ENCODE measurements around the gene LRP8.

LRP8 gene

DNA sequence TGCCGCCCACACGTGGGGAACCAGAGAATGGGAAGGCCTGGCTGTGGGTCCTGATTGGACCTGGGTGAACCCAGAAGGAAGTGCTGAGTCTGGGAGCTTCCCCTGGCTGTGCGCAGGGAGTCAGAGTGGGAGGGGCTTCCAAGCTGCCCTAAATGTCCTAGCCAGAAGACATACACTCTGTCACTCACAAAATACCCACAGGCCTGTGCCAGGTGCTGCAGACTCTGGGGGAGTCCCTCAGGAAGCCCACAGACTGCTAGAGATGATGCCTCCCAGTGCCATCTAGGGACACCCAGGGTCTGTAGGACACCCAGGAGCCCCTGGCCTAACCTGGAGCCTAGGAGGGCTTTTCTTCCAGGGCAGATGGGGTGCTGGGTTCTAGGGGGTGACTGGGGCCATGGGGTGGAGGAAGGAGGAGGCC lies 33.7 kb upstream of the LRP8 start:
- in situ Hi-C loops (cut with MboI; ENCODE audit: low sequenced_read_pairs): no loop called here

DNA sequence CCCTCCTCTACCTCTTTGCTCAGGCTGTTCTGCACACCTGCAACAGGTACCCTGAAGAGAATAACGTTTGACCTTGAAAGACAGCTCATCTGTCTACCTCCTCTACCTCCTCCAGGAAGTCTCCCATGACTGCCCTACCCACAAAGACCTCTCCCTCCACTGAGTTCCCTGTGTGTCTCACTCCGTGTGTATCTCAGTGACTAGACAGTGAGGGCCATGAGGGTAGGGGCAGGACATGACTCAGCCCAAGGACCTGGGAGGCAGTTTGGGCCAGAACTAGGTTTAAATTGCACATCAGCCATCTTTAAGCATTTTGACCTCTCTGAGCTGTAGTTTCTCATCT lies 32.0 kb upstream of the LRP8 start:
- in situ Hi-C loops (cut with MboI; ENCODE audit: low sequenced_read_pairs): no loop called here

DNA sequence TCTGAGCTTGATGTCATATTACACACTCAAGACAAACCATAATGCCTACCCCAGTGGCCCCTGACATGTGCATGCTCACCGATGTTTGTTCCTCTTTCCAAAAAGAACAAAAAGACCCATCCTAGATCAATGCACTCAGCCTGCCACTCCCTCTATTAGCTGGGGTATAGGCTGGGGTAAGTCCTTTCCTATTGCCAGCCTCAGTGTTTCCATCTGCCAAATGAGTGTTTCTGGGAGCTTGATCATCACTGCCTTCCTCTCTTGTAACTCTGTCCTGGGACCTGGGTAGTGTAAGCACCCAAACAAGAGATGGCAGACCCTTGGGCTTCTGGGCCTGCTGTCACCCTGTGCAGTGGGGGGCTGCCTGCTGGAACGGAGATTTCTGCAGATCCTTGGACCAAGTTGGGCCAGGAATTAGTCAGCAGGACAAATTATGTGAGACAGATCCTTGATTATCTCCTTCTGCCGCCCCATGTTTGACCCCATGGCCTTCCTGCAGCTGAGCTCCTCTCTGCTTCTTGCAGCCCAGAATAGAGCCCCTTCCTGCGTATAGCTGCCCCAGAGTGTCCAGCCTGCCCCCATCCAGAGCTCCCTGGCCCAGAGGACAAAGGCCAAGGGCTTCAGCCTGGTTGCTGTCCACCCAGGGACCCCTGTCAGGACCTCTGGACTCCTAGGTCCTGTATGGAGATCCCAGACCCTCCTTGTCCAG lies 31.5 kb upstream of the LRP8 start:
- in situ Hi-C loops (cut with MboI; ENCODE audit: low sequenced_read_pairs): no loop called here

DNA sequence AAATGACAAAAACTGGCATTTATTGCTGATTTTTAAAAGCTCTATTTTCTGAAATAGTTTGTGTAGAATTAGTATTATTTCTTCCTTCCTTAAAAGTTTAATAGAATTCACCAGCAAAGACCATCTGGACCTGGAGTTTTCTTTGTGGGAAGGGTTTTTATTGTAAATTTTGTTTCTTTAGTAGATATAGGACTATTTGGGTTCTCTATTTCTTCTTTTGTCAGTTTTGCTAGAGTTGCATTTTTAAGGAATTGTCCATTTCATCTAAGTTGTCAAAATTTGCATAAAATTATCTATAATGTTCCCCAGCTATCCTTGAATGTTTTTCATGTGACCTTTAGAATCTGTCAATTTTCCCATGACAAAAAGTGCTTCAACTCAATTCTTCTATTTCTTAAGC lies 28.8 kb upstream of the LRP8 start:
- in situ Hi-C loops (cut with MboI; ENCODE audit: low sequenced_read_pairs): no loop called here

DNA sequence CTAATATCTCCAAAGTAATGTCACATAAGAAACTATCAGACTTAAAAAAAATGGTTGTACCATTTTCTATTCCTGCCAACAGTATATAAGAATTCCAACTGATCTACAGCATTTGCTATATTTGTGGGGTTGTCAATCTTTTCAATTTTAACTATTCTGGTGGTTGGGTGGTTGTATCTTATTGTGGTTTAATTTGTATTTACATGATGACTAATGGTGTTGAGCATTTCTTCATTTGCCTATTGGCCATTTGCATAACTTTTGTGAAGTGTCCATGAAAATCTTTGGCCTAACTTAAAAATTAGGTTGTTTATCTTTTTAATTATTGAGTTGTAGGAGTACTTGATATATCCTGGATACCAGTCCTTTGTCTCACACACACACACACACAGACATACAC lies 26.2 kb upstream of the LRP8 start:
- in situ Hi-C loops (cut with MboI; ENCODE audit: low sequenced_read_pairs): no loop called here

DNA sequence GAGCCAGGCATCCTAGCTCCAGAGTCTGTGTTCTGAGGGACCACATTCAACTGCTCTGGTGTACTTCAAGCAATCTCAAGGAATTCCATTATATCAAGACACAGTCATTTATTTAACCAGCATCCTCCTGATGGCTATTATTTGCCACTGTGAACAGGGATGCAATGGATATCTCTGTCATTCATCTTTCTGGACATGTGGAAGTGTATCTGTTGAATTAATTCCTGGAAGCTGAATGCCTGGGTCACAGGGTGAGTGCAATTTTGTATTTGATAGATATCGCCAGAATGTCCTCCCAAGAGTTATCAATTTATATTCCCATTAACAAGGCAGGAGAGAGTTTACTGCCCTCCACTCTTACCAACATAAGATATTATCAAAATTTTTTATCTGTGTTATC lies 24.7 kb upstream of the LRP8 start:
- in situ Hi-C loops (cut with MboI; ENCODE audit: low sequenced_read_pairs): no loop called here

DNA sequence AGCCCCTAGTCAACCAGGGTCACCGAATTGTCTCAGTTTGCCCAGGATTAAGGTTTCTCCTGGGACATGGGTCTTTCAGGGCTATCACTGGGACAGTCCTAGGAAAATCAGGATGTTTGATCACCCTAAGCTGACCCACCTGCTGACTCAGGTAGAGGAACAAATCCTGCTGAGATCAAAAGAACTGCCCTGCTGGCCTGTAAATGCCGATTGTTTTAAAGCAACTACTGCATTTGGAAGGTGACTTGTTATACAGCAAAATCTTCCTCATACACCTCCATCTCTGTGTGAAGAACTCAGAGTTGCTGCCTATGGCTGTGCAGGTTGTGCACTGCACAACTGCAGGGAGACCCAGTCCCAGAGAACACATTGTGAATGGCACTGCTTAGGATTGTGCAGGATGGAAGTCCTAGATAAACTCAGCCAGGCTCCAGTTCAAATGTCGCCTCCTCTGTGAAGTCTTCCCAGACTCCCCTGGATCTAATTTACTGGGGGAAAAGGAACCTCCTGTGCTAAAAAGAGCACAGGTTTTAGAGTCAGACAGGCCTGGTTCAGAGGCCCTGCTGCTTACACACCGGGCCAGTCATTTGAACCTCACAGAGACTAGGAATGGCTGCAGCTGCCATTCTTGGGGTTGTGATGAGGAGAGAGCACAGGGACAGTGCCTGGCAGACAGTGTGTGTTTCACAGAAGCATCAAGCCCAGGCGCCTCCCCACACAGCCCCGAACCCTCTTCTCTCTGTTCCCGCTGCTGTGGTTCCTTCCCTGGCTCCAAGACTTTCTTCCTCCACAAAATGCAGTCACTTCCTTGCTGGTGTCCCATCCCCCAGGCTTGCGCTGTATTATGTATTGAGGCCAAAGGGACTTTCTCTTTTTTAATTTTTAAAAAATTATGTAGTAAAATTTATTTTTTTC lies 23.2 kb upstream of the LRP8 start:
- in situ Hi-C loops (cut with MboI; ENCODE audit: low sequenced_read_pairs): no loop called here

DNA sequence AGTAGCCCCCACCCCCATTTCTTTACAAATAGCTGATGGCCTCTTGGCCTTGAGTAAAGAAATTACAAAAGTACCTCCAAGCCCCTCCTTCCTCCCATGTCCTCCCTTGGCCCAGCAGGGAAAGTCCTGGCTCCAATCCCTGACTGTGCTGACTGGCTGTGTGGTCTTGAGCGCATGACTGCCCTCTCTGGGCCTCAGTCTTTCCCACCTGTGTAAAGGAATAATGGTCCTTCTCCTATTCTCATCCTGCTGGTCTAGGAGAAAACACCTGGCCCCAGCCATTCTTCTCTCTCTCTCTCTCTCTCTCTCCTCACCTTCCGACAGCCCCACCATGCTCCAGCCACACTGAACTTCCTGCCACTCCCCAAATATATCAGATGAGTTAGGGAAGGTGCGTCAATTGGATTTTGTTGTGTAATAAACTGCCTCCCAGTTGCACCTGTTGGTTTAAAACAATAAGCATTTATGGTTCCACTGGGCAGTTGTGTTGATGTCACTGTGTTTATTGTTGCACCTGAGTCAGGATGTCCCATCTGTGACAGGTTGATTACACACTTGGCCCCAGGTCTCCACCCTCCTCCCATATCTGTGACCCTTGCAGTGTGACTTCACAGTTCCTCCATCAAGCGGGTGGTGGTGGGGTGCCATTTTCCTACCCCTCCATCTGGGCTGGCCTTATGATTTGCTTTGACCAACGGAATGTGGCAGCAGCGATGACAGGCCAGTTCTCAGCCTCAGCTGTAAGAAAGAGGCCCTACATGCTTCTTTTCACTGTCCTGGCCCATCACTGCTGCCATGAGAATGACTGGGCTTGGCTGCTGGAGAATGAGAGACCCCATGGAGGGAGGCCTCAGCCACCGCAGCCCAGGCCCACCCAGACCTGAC lies 22.3 kb upstream of the LRP8 start:
- in situ Hi-C loops (cut with MboI; ENCODE audit: low sequenced_read_pairs): no loop called here

DNA sequence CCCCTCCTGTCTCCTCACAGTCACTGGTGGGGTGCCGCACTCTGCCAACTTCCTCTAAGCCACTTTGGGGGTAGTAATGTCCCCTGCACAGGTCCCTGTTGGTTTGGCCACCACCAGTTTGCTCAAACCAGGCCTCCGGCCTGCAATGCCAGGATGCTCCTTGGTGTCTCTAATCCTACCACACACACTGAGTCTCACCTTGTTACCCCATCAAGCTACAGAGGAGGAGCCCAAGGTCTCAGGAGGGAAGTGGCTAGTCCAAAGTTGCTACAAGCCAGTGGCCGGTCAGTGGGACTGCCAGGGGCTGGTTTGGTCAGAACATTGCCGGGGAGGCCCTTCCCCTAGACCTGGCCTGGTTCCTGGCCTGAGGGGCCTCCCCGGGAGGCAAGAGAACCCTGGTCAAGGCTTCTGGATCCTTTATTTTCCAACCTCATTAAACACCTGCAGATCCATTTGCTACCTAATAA lies 21.5 kb upstream of the LRP8 start:
- in situ Hi-C loops (cut with MboI; ENCODE audit: low sequenced_read_pairs): no loop called here

DNA sequence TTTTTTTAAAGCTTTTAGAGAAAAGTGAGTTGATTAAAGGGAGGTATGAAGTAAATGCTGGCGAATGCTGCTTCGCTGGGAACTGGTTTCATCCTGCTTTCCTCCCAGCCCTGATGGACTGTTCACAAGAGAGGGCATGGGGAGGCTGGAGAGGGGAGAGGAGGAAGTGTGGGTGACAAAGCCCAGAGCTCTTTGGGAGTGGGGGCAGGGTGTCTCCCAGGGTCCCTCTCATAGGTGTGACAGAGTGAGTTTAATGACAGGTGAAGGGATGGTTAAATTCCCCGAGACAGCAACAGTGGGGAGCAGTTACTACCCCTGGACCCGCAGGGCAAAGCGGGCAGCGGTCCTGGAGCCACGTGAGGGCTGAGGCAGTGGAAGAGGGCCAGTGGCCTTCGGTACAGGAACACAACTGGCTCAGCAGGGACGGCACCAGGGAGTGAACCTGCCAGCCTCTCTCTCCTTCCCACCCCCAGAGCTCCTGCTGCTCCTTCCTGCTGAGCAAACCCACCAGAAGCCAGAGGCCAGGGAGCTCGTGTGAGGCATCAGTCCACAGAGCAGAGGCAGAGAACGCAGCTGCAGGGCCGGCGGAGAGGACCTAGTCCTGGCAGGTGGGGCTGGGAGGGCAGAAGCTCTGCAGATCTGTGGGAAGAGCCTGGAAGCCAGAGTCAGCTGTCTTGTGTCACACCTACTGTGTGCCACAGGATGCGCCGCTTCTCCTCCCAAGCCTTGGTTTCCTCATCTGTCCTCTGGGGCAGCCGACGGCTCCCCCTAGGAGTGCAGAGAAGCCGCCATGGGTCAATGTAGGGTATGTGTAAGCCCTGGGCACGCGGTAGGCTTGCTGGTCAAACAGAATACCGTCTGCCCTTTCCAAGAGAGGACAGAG lies 20.9 kb upstream of the LRP8 start:
- in situ Hi-C loops (cut with MboI; ENCODE audit: low sequenced_read_pairs): no loop called here

DNA sequence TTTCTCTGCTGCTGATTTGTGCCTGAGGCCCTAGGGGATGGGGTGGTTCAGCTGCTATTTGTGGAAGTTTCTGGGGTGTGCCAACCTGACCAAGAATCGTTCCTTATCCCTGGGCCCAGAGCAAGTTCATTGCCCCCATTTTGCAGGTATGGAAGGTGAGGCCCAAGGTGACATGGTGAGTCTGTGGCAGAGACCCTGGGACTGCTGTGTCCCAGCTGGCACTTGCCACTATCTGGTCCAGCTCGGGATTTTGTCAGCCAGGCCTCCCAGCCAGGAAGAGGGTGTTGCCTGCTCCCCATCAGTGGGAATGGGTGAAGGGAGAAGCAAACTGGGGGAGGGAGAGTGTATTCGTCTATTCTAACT lies 18.9 kb upstream of the LRP8 start:
- in situ Hi-C loops (cut with MboI; ENCODE audit: low sequenced_read_pairs): no loop called here

DNA sequence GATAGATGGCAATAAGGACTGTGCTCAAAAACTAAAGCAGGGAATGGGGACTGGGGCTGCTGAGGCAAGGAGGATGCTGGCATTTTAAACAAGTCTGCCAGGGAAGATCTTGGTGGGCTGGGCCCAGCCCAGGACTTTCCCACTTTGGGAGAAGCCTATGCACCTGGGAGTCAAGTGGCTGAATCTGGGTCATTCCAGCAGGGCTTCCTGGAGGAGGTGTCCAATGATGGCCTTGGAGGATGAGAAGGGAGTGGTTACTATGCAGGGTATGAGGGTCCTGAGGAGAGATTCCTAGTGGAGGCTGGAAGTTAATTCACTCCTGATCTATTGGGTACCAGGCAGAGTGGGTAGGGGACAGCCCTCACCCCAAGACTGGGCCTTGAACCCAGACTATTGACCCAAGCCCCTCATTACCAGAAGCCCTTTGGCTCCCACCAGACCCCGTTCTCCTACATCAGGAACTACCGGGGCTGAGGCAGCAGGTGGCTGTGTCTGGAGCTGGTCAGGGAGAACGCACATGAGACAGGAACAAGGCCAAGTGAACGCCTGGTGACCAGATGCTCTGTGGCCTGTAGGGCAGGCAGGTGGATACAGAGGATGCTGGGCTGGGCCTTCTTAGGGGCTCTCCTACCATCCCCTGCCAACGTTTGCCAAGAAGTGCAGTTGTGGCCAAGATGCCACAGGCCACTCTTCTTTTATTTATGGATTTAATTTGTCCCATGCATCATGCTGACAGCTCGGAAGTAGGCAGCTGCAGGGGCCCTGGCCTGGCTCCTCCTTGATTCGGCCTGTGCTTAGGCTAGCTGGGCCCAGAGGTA lies 18.3 kb upstream of the LRP8 start:
- in situ Hi-C loops (cut with MboI; ENCODE audit: low sequenced_read_pairs): no loop called here

DNA sequence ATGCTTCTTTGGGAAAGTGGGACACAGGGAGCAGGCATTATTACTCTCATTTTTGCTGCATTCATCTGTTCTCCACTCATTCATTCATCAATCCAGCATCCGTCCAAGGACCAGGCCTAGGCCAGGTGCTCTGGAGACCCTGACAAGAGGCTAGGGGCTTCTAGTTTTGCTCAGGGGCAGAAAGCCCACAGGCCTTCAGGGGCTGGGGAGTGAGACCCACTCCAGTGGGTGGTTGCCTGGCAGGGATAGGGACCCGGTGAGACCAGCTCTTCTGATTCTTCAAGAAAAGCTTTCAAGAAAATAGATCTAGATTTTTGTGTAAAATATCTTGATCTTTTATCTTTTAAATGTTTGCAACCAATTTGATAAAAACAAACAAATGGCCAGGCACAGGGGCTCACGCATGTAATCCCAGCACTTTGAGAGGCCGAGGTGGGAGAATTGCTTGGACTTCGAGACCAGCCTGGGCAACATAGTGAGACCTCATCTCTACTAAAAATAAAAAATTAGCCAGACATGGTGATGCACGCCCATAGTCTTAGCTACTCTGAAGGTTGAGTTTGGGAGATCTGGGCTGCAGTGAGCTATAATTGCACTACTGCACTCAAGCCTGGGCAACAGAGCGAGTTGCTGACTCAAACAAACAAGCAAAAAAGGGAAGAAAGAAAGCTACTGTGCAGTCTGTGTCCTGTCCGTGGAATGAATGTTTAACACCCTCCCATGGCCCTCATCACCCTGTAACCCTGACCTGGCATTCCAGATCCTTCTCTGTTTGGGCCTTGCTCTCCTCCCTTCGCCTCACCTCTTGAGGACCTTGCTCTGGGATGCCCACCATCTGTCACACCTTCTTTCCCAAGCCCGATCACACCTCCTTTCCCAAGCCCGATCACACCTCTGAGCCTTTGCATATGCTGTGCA lies 17.3 kb upstream of the LRP8 start:
- in situ Hi-C loops (cut with MboI; ENCODE audit: low sequenced_read_pairs): no loop called here

DNA sequence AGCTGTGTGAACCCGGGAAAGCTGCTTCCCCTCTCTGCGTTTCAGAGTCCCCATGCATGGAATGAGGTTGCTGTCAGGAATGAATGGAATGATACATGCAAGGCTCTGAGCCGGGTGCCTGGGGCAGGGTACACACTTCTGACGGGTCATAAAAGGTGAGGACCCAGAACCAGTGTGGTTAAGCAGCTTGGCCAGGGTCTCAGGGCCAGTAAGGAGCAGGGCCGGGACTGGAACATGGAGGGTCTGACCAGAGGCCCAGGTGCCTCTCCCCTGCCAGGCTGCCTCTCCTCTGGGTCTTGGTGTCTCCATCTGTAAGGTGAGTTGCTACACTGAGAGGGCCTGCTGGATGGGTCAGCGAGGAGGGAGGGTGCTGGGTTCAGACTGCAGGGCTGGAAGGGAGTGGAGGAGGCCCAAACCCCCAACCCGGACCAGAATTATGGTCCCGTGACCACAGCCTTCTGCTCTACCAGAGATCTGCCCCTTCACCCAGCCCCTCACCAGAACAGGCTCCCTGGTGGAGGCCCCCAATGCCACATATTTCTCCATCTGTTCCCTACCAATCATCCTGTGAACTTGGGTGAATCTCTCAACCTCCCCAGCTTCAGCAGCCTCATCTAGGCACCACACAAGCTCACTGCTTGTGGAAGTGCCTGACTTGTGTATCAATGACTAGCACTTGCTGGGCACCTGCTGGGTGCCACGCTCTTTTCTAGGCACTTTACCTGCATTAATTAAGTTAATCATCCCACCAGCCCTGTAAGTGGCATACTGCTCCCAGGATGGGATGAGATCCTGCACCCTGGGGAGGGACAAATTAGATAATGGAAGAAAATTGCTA lies 16.2 kb upstream of the LRP8 start:
- in situ Hi-C loops (cut with MboI; ENCODE audit: low sequenced_read_pairs): no loop called here

DNA sequence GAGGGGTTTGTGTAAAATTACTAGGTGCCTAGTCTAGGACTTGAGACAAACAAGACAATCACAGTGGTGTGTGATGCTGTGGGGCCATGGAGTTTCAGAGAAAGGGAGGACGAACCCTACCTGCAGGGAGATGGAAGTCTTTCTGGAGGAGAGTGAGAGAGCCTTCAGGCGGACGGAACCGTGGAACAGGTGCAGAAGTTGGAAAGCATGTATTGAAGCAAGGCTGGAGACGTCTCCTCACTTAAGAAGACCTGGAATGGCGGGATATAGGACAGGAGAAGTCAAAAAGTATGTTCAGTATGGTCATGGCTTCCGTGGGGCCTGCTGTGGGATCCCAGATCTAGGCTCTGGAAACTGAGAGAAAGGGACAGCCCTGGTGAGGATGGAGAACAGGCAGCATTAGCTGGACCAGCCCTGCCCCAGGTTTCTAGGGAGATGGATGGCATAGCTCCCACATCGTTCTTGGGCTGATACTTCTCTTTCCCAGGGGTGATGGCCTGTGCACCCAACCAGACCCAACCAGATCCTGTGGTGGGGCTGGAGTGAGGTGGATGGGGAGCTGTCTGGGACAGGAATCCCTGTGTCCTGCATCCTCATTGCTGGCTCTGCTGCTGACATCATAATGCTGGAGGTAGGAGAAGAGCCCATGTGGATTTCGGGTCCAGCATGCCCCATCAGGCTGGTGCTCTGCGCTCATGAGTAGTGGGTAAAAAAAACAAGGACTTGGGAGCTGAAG lies 15.0 kb upstream of the LRP8 start:
- in situ Hi-C loops (cut with MboI; ENCODE audit: low sequenced_read_pairs): no loop called here

DNA sequence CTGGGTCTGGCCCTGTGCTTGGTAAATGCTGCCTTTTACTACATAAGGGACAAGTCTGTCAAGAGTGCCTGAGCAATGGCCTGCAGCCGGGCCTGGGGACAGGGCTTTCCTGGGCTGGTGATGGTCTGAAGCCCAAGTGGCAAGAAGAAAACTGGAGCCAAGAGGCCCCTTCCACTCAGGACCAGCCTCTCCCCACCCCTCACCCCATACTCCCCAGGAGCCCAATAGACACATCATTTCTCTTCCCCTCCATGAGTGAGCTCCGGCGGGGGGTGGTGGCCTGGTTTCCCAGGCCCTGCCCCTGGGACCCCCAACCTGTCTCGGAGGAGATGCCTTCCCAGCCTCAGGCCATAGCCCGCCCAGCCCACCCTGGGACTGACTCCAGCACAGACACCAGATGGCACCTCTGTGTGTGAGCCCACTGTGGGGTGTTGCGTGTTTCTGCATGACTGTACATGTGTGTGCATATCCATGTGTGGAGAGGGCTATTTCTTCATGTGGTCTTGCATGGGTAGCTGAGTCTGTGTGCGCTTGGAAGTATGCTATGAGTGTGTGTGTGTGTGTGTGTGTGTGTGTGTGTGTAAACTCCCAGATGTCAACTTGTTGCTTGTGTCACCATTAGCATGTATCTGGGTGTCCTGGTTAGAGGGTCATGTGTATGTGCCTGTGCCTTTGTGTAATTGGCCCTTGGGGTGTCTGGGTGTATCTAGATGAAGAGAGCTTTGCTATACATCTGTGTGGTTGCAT lies 14.3 kb upstream of the LRP8 start:
- in situ Hi-C loops (cut with MboI; ENCODE audit: low sequenced_read_pairs): no loop called here

Data from HL-60/S4 treated with phorbol 12-myristate 13-acetate at 8.2 ng/mL for 4 days and 3 days (cell line).